GM18861 (cell line): ENCODE results near the gene AGO3.
"Not testable (repeated sequence)": the region's sequence is repeated elsewhere in the genome, so short reads cannot be mapped to it uniquely, and the experiment has no call there.

Source experiments
- ATAC-seq: cut with Tn5 transposase; IDR thresholded peaks from one replicate; pipeline ENCODE4 v1.9.1; 2021; ENCODE audit not compliant: unreplicated experiment

The AGO3 gene

DNA sequence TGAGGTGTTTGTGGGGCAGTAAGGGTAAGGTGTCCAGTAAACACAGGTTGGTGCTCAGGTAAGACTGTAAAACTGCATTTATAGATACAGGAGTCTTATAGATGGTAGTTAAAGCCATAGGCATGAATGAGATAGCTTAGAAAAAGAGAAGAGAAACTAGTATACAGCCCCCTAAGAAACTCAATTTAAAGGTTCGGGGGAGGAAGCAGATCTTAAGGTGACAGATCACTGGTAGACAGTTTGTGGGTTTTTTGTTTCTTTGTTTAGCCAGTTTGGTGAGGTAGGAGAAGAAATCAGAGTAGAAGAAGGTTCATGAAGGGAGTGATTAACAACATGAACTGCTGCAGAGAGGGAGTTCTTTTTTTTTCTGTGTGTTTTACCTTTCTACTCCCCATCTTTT, 6.1 kb upstream of the AGO3 start:
- no peak for ATAC-seq

DNA sequence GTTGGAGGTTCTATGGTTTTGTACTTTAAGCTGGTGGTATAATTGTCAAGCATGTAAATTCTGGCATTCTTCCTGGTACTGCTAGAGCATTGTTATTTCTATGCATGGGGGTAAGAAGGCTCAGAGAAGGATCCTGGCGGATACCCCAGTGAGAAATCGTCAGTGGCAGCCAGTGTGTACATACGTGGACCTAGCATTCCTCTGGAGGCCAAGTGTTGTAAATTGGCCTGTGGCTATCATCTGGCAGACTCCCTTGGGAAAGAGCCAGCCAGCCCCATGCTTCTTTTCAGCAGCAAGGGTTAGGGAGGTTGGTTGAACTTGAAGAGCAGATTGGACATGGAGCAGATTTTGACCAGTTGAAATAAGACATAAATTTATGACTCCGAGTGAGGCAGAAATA, 5.2 kb upstream of the AGO3 start:
- ATAC-seq = no peak

DNA sequence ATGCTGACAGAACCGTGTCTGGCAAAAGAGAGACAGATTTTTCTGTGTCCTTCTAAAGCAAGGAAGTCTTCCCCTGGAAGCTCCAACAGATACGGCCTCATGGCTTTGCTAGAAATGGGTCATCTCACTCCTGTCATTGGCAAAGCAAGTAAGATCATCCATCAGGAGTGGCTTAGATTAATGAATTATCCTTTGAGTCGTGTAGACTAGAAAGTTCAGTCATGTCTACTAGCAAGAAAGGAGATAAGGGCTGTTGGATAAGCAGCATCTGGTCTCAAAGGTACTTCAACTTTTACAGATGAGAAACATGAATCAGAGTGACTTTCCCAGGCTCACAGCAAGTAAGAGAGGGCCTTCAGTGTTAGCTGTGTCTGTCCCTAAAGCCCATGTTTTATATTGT, 3.4 kb upstream of the AGO3 start:
- ATAC-seq = no peak

DNA sequence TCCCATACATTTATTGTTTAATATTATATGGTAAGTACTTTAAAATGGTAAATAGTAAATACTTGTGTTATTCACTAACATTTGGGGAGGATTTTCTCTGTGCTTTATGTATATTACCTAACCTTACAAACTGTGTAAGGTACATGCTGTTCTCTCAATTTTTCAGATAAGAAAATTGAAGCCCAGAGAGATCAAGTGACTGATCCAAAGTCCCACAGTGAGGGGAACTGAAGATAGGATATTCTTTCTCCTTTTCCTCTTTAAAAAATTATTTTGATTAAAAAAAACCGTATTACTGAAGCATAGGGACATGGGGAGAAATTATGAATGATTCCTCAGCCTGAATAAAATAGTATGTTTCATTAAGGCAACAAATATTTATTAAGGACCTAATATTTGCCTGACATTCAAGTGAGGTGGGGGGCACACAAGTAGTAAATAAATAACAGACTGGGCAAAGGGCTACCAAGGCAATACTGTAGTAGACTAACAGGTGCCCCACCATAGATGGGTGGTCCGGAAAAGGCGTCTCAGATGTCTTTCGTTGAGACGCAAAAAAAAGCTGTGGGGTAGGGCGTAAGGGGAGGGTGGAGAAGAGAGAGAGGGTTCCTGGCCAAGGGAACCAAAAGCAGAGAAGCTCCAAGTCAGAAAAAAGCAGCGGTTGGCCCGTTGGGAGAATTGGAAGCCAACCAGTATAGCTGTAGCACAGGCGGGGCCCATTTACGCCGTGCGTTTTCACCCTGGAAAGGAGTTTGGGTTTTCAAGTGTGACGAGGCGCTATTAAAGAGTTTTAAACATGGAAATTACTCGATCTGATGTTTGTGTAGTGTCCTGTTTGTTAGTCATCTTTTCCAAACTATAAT, 944 bp upstream of the AGO3 start:
- ATAC-seq = no peak

GRCh38 chr1:35931446-35932157, 697 bp downstream of the AGO3 start:
- no peak for ATAC-seq

- no peak for ATAC-seq
Observed at GRCh38 chr1:35932158-35932636, 1.3 kb downstream of the AGO3 start.

GRCh38 chr1:35932941-35933340, 2.0 kb downstream of the AGO3 start:
- no peak for ATAC-seq

DNA sequence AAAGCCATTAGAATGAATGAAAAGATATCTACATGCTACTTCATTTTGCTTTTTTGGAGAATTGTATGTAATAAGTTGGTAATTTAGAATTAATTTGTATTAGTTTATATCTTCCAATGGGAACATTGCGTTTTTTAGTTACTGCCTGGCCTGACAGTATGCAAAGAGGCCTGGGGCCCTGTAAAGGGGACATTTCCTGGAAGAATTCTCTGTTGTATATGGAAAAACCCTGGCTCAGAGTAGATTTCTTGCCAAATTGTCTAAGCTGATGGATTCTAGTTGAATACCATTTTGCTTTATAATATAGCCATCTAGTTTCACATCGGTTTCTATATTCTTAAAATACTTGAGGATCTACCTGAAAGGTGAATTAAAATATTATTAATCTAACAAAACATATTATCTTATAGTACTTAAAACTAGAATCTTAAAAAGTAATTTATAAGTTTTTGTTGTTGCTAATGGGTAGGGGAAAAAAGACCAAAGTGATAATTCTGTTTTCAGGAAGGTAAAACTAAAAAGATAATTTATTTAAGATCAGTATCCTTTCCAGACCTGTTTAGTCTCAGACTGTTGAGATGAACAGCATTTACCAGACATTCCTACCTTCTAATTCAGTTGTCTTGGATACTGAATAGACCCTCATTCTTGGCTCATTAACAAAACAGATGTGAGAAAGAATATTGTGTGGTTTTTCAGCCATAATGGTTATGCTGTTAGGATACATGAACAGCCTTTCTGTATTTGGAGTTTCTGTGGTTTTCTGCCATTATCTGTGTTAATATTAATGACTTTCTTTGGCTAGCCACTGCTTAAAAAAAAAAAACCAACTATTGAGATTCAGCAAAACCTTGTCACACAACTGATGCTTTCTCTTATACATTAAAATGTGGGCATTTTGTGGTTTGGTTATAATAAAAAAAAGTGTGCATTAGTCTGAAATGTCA, 4.8 kb downstream of the AGO3 start:
- ATAC-seq = no peak

GRCh38 chr1:35936838-35937237, 5.9 kb downstream of the AGO3 start:
- ATAC-seq = no peak

DNA sequence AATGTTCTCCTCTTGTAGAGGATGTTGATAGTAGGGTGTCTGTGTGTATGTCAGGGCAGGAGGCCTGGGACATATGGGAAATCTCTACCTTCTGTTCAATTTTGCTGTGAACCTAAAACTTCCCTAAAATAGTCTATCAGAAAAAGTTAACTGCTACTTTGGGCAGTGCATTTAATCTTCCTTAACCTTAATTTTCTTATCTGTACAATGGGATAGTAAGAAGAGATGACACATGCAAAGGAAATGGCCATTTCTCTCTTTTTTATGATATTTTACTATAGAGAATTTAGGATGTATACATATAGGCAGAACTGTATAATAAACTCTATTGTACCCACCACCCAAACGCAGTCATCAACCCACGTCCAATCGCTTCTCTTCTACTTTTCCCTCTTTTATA, 8.6 kb downstream of the AGO3 start:
- ATAC-seq = no peak

DNA sequence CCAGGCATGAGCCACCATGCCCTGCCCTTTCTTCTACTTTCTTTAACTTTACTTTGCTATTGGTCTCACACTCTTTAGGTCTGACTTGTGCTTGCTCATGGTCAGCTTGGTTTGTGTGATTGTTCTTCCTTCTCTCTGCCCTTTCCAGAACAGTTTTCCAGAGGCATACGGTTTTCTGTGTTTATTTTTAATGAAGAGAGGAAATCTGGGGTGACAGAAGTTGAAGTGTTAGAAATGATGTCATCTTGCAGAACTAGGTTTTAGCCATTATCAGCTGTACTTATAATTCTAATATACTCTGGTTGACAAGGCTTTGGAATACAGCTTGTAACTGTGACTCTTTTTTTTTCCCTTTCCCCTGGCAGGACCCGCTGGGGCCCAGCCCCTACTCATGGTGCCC, 14.4 kb downstream of the AGO3 start:
- no peak for ATAC-seq

GRCh38 chr1:35947547-35947946, 16.6 kb downstream of the AGO3 start:
- no peak for ATAC-seq

DNA sequence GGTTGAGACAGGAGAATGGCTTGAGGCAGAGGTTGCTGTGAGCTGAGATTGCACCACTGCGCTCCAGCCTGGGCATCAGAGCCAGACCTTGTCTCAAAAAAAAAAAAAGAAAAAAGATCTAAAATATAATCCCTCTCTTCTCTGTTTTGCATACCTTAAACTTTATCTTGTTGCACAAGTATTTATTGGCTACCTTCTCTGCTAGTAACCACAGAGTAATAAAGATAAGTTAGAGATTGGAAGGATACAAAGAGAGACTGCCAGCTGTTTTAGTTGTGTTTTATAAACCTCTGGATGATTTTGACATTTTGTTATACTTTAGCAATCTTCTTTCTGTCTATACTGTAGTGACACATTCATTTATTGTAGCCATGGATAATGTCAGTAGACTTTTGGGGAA, 27.7 kb downstream of the AGO3 start:
- ATAC-seq = no peak

DNA sequence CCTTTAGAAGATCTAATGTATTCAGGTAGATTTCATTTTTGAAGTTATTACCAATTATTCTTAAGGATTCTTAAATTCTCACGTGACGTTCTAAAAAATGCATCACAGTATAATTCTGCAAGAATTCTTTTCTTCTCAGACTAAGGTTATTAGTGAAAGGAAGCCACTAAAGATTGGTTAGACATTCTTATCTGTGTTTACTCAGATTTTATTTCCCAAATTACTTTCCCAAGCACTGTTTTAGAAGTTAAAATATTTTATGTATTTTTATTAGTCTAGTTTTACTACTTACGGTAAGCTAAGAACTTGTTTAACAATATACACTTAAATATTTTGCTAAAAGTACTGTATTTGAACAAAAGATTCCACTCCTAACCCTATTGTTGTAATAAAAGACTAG, 28.4 kb downstream of the AGO3 start:
- no peak for ATAC-seq

DNA sequence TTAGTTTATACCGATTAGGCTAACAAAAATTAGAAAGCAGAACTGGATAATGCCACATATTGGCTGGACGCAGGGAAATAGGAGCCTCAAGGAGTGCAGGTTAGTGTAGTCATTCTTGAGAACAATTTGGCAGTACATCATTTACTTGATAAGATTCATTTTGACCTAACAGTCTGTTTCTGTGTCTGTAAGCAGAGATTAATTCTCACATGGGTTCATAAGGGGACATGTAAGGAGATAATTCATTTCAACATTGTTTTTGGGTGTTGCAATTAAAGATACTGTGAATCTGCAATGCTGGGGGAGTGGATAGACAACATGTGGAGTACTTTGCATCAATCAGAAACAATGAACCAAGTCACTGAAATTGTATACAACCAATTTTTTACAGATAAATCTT, 32.0 kb downstream of the AGO3 start:
- ATAC-seq = no peak

DNA sequence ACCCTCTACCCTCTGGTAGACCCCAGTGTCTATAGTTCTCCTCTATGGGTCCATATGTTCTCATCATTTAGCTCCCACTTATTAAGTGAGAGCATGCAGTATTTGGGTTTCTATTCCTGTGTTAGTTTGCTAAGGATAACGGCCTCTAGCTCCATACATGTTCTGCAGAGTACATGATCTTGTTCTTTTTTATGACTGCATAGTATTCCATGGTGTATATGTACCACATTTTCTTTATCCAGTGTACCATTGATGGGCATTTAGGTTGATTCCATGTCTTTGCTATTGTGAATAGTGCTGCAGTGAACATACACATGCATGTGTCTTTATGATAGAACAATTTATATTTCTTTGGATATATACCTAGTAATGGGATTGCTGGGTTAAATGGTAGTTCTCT, 33.4 kb downstream of the AGO3 start:
- not testable (repeated sequence) for ATAC-seq

- ATAC-seq = no peak
Observed at GRCh38 chr1:35968396-35968795, 37.5 kb downstream of the AGO3 start.

DNA sequence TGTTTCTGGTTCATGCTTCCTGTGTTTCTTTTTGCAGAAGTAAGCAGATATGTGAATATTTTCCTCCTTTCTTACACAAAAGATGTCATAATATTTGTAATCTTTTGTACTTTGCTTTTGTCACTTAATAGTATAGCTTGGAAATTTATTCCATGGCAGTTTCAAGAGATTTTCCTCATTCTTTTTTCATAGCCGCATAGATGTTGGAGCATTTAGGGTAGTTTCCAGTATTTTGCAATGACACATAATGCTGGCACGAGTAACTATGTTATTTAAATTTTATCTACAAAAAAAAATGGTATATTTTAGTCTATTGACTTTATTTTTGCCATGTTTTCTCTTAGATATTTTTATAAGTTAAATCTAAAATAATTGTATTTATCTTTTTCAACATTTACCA, 40.7 kb downstream of the AGO3 start:
- ATAC-seq = no peak

DNA sequence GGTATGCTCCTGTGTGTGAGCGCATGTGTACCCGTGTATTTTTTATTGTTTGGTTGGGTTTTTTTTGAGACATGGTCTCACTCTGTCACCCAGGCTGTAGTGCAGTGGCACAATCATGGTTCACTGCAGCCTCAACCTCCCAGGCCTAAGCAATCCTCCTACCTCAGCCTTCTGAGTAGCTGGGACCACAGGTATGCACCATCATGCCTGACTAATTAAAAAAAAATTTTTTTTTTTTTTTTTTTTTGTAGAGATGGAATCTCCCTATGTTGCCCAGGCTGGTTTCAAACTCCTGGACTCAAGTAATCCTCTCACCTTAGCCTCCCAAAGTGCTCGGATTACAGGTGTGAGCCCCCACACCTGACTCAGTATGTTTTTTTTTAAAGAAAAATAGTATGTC, 41.7 kb downstream of the AGO3 start:
- not testable (repeated sequence) for ATAC-seq

GRCh38 chr1:35980090-35980489, 49.2 kb downstream of the AGO3 start:
- no peak for ATAC-seq

DNA sequence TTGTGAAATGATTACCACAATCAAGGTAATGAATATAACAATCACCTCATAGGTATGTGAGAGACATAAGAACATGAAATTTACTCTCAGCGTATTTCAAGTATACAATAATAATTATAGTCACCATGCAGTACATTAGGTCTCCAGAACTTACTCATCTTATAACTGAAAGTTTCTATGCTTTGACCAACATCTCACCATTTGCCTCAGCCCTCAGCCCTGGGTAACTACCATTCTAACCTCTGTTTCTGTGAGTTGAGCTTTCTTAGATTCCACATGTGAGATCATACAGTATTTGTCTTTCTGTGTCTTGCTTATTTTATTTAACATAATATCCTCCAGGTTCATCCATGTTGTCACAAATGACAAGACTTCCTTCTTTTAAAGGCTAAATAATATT, 57.3 kb downstream of the AGO3 start:
- ATAC-seq = no peak
